A673 (cell line): ENCODE results near the gene TMED10. TPM values are rescaled to one million over a fixed set of nuclear protein-coding genes. Genes with fewer than 3 reads are reported as not detected.
A peak's percentile ranks its signal among the peaks of the same experiment; 100 is the strongest.

Experiments
- BruUV-seq: library from RNA; stranded (reverse); fragments of 400-500 nt; replicated peaks from 2 replicates; lab custom pipeline; 2021; lab: Mats Ljungman, UMichigan
- CTCF ChIA-PET: fragments of 300-600 bp; sonication (Branson Sonifier 250); formaldehyde crosslinking; loops from one replicate; lab custom pipeline; 2022; ENCODE audit warnings: antibody characterized with exemption; lab: Charles Lee
- POLR2A ChIA-PET: fragments of 300-600 bp; sonication (Branson Sonifier 250); formaldehyde crosslinking; loops from one replicate; lab custom pipeline; 2022; ENCODE audit warnings: antibody characterized with exemption; ENCODE audit not compliant: low non-redundant PET; lab: Charles Lee
- DNase-seq: peaks from one replicate; pipeline ENCODE4 v3.0.0-alpha.2; 2015; ENCODE audit warnings: low spot score
- H3K27ac ChIP-seq: fragments of 200-600 bp; sonication (generic); 2 replicates; pipeline ENCODE4 v1.5.1; 2016; ENCODE audit warnings: mixed run types, low read depth, mild to moderate bottlenecking, mixed read lengths, antibody characterized with exemption, low read length; ENCODE audit not compliant: poor library complexity, severe bottlenecking
- H3K27me3 ChIP-seq: fragments of 200-600 bp; sonication (generic); replicated peaks from 2 replicates; pipeline ENCODE4 v1.6.1; 2017; ENCODE audit warnings: mixed run types, low read depth, mild to moderate bottlenecking, mixed read lengths, antibody characterized with exemption, low read length; ENCODE audit not compliant: insufficient read depth, poor library complexity
- H3K36me3 ChIP-seq: fragments of 200-600 bp; sonication (generic); 2 replicates; pipeline ENCODE4 v1.6.1; 2016; ENCODE audit warnings: mixed run types, mild to moderate bottlenecking, mixed read lengths, antibody characterized with exemption, low read length; ENCODE audit not compliant: insufficient read depth, poor library complexity, severe bottlenecking
- H3K4me1 ChIP-seq: fragments of 200-600 bp; sonication (generic); 2 replicates; pipeline ENCODE4 v1.6.1; 2017; ENCODE audit warnings: mixed run types, mild to moderate bottlenecking, mixed read lengths, antibody characterized with exemption, low read length; ENCODE audit not compliant: insufficient read depth, poor library complexity, severe bottlenecking
- H3K4me3 ChIP-seq: fragments of 200-600 bp; sonication (generic); 2 replicates; pipeline ENCODE4 v1.5.1; 2016; ENCODE audit warnings: low read depth, mixed run types, mild to moderate bottlenecking, mixed read lengths, low read length; ENCODE audit not compliant: poor library complexity, severe bottlenecking
- H3K9me3 ChIP-seq: fragments of 200-600 bp; sonication (generic); 2 replicates; pipeline ENCODE4 v1.6.1; 2016; ENCODE audit warnings: mixed run types, low read depth, mild to moderate bottlenecking, mixed read lengths, antibody characterized with exemption, low read length; ENCODE audit not compliant: poor library complexity, severe bottlenecking
- CTCF ChIP-seq: fragments of 300-800, 200-600 bp; sonication (generic); conservative IDR thresholded peaks from 2 replicates; pipeline ENCODE4 v1.5.1; 2017; ENCODE audit warnings: low read depth, mild to moderate bottlenecking, antibody characterized with exemption, low read length, moderate library complexity, mixed read lengths
- EZH2 ChIP-seq: fragments of 200-600 bp; sonication (generic); IDR thresholded peaks from 2 replicates; pipeline ENCODE4 v1.6.1; 2017; ENCODE audit warnings: borderline replicate concordance, low read depth, mild to moderate bottlenecking, mixed read lengths, antibody characterized with exemption, low read length; ENCODE audit not compliant: poor library complexity, severe bottlenecking
- intact Hi-C: fragments of 100-400 bp; cut with micrococcal nuclease; formaldehyde crosslinking; loops from one replicate; pipeline ENCODE4 v1.10.0; 2022; ENCODE audit not compliant: unreplicated experiment
- total RNA-seq: library from RNA; stranded (reverse); gene quantifications from 2 replicates; pipeline ENCODE4 v1.2.3, GENCODE V29; 2021

The TMED10 gene
- total RNA-seq, 1 experiment from 2014 or later, result 275 TPM

DNA sequence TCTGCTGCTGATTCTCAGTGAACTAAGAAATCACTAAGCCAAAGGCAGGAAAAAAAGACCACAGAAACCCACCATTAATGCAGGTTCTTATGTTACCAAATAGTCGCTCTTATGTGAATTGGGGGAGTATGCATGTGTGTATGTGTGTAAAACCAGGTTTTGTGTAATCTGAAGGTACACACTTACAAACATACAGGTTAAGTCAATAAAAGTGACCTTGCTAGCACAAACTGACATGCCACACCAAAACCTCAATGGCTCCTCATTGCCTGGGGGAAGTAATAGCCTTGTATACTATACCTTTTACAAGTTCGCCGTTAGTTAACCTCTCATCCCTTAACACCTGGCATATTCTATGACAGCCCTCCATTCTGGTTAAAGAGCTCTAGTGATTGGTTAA, 29.8 kb upstream of the TMED10 start:
- Histone ChIP-seq H3K27me3 (no peaks in the 10 kb centered on the region), H3K9me3 (no peaks in the 10 kb centered on the region), H3K27ac (no peak overlapping the region), H3K4me3 (no peak overlapping the region), H3K4me1 (no peaks in the 10 kb centered on the region), H3K36me3 (no peaks in the 10 kb centered on the region)
- CTCF ChIA-PET, result no interaction called here
- BruUV-seq, result no TSS peak
- no peak for DNase-seq
- intact Hi-C loops, result no loop called here
- TF ChIP-seq CTCF, result no peak
- POLR2A ChIA-PET, result no interaction called here

- Histone ChIP-seq H3K27me3 (no peaks in the 10 kb centered on the region), H3K4me3 (no peak overlapping the region), H3K9me3 (no peaks in the 10 kb centered on the region), H3K4me1 (no peaks in the 10 kb centered on the region), H3K36me3 (no peaks in the 10 kb centered on the region), H3K27ac (no peak overlapping the region)
- ChIA-PET POLR2A (no interaction called here), CTCF (interaction anchor here (0.6 kb wide), 1 partner anchor 74 kb away, joined by 6 read pairs; no protein-coding TSS in a partner anchor)
- no peak for TF ChIP-seq EZH2
- TF ChIP-seq CTCF, result no peak
- intact Hi-C loops, result no loop called here
- peak; percentile 43 for DNase-seq
- BruUV-seq, result no TSS peak
Observed at GRCh38 chr14:75205591-75205990, 29.2 kb upstream of the TMED10 start.

GRCh38 chr14:75204116-75204515, 27.7 kb upstream of the TMED10 start:
- TF ChIP-seq CTCF, result no peak
- no peak for TF ChIP-seq EZH2

More at GRCh38 chr14:75204116-75204515, 27.7 kb upstream of the TMED10 start:
- CTCF ChIA-PET, result no interaction called here
- Histone ChIP-seq H3K9me3 (no peaks in the 10 kb centered on the region), H3K27ac (no peak overlapping the region), H3K27me3 (no peaks in the 10 kb centered on the region), H3K4me3 (no peak overlapping the region), H3K4me1 (no peaks in the 10 kb centered on the region), H3K36me3 (no peaks in the 10 kb centered on the region)
- no peak for DNase-seq
- POLR2A ChIA-PET, result no interaction called here
- BruUV-seq, result no TSS peak
- intact Hi-C loops, result no loop called here
